PC-3 (cell line): ENCODE results near the gene SRXN1.

ENCODE experiments used
- CTCF ChIP-seq: fragments of 300-600 bp; sonication (generic); conservative IDR thresholded peaks from 2 replicates; pipeline ENCODE4 v1.5.1; 2017; ENCODE audit warnings: antibody characterized with exemption, low read depth, mild to moderate bottlenecking, low read length
- EZH2 ChIP-seq: fragments of 300-600 bp; sonication (generic); IDR thresholded peaks from one replicate; pipeline ENCODE4 v1.6.1; 2017; ENCODE audit warnings: antibody characterized with exemption, mild to moderate bottlenecking, low read length; ENCODE audit not compliant: unreplicated experiment
- EZH2phosphoT487 ChIP-seq: fragments of 300-600 bp; sonication (generic); IDR thresholded peaks from 2 replicates; pipeline ENCODE4 v1.6.1; 2018; ENCODE audit warnings: mild to moderate bottlenecking, antibody characterized with exemption, low read length, borderline replicate concordance

DNA sequence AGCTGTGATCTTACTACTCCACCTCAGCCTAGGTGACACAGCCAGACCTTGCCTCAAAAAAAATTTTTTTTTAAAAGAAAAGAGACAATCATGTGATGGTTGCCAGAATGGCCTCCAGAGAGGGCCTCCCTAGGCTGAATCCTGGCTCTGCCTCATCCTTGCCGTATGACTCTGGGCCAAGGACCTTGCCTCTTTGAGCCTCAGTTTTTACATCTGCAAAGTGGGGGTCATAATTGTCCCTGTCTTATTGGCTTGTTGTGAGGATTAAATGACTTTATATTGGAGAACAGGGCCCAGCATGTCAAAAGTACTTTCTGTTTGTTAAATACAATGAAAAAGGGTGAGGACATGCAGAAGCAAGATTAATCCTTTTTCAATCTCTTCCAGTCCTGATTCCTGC, 14.4 kb downstream of the SRXN1 start:
- TF ChIP-seq CTCF (no peak), EZH2 (no peak), EZH2phosphoT487 (no peak)
